Head of caudate nucleus (tissue), 42 donors: ENCODE measurements around the gene LYPD6B.

ENCODE experiments used
- DNase-seq, 42 donors: peaks; one replicate each; pipeline versions ENCODE4 v3.0.0 to v3.0.0-alpha.2; 2020 to 2021; ENCODE audit warnings: mixed read lengths in 7 of 42
- intact Hi-C: fragments of 100-400 bp; cut with DNase I; formaldehyde crosslinking; loops from one replicate; pipeline ENCODE4 v1.15.0; 2022

The LYPD6B gene

DNA sequence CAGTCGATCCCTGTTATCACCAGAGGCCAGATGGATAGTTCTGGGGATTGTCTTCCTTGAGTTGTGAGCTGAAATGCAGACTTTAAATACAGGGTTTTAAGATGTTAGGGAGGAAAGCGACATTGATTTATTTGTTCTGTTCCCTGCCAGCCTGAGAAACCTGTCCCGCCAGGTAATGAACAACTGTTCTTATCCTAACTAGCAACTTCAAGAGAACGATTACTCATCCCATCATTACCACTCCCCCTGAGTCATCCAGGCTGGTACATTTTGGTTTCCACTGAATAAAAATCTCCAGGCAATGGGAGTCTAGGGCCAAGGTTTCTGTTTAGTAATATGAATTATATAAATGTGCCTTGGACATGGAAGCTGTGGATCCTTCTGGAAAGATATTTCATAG lies 131.2 kb downstream of the LYPD6B start:
- peak in 22 of 42 donors; percentile 7 to 75 (median 35) for DNase-seq
- intact Hi-C loops: no loop called here

DNA sequence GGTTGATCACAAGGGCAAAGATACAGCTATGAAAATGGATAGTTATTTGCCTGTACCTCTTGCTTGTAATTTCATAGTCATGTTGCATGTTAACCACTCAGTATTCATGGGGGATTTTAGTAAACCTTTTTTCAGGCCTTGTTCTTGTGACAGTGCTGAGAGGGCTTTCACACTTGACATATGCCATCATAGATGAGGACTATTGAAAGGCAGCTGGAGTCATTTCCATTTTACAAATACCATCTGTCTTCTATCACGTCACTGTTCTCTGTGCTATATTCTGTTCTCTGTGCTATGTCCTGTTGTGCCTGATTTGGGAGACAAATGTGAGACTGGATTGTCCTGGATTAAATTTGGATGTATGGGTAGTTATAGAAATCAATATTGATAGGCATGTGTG lies 131.7 kb downstream of the LYPD6B start:
- DNase-seq: no peak
- intact Hi-C loops: no loop called here

DNA sequence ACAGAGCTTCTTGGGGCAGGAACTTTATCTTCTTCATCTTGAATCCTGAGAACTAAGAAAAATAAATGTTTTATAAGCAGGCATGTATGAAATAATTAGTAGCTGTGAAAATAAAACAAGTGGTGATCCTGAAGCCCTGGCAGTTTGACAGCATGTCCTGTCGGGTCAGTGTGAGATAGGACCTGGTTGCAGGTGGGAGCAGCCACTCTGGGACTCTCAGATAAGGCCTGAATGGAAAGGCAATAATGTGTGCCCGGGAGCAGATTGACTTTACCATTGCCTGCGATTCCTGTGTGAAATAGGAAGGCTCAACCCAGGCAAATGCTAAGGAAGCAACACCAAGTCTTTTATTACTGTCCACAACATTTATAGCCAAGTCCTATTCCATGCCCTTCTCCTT lies 132.4 kb downstream of the LYPD6B start:
- intact Hi-C loops: no loop called here
- no peak for DNase-seq

DNA sequence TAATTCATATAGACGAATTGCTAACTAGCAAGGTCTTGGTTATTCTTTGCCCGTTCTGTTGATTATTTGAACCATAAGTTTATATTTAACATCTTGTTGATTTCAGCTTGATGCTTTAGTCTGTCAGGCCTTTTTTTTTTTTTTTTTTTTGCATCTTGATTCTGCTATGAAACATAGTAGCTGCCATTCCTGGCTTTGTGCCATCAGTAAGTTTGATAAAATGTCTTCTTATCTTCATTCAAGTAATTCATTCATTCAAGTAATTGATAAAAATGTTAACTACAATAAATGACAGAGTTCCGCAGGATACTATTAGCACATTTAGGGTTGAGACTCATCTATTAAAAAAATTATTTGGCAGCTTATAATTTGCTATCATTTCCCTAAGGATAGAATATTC lies 134.7 kb downstream of the LYPD6B start:
- DNase-seq: no peak
- intact Hi-C loops: no loop called here

GRCh38 chr2:149175956-149176355 lies 137.5 kb downstream of the LYPD6B start:
- intact Hi-C loops: no loop called here
- no peak for DNase-seq

- DNase-seq: no peak
- intact Hi-C loops: no loop called here
Observed at GRCh38 chr2:149178612-149179011, 140.1 kb downstream of the LYPD6B start.

- no peak for DNase-seq
- intact Hi-C loops: no loop called here
Observed at GRCh38 chr2:149180226-149180875, 141.9 kb downstream of the LYPD6B start.

- intact Hi-C loops: no loop called here
- DNase-seq: no peak
Observed at GRCh38 chr2:149183187-149183586, 144.7 kb downstream of the LYPD6B start.

DNA sequence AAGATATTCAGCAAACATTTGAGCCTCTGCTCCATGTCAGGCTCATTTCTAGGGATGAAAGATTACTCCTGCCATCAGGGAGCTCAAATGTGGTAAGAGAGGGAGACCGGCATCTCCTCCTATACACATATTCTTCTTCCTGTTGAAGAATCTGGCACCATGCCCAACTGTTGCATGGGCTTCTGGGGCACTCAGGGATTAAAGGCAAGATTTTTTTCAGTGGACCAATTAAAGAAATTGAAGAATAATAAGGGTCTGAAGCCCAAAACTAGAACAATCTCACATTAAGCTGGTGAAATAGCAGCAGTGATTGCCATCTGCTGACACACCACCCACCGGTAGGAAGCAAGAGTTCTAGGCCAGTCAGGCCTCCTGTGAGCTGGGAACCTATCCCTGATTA lies 146.5 kb downstream of the LYPD6B start:
- intact Hi-C loops: no loop called here
- DNase-seq: no peak

- intact Hi-C loops: no loop called here
- DNase-seq: no peak
Observed at GRCh38 chr2:149185942-149186490, 147.5 kb downstream of the LYPD6B start.

DNA sequence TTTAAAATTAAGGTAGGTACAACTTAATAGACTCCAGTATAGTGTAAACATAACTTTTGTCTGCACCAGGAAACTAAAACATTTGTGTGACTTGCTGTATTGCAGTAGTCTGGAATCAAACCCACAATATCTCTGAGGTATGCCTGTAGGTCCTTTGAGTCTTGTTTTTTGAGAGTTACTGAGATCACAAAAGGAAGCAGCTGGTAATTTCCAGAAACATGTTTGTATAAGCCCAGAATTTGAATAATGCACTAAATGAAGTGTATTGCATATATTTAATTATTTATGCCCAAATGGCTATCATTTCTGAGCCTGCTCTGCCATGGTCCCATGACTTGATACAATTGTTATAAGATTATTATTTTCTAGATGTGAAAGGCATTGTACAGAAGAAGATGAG lies 148.6 kb downstream of the LYPD6B start:
- intact Hi-C loops: no loop called here
- no peak for DNase-seq

GRCh38 chr2:149188291-149188690 lies 149.8 kb downstream of the LYPD6B start:
- intact Hi-C loops: no loop called here

DNA sequence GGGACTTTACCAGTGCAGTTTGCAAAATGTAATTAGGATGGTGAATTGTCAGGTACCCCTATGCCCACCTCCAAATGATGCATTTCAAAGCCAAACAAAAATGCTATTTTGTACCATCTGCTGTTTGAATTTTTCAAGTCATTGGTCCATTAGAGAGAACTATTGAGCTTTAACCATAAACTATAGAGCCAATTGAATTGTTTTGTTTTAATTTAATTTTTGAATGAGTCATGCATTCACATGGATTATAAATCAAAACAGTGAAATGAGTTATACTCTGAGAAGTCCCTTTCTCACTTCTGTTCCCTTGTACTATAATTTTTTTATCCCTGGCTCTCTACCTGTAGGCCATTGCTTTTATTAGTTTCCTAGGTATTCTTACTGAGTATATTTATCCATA lies 151.3 kb downstream of the LYPD6B start:
- intact Hi-C loops: no loop called here
- DNase-seq: no peak

More at GRCh38 chr2:149188291-149188690, 149.8 kb downstream of the LYPD6B start:
- no peak for DNase-seq

- intact Hi-C loops: no loop called here
- DNase-seq: no peak
Observed at GRCh38 chr2:149191915-149192314, 153.4 kb downstream of the LYPD6B start.

- intact Hi-C loops: no loop called here
- no peak for DNase-seq
Observed at GRCh38 chr2:149192427-149192826, 153.9 kb downstream of the LYPD6B start.

- intact Hi-C loops: no loop called here
- DNase-seq: no peak
Observed at GRCh38 chr2:149200109-149200520, 161.6 kb downstream of the LYPD6B start.

- no peak for DNase-seq
- intact Hi-C loops: no loop called here
Observed at GRCh38 chr2:149204686-149205085, 166.2 kb downstream of the LYPD6B start.

- intact Hi-C loops: no loop called here
- no peak for DNase-seq
Observed at GRCh38 chr2:149205143-149205542, 166.6 kb downstream of the LYPD6B start.

DNA sequence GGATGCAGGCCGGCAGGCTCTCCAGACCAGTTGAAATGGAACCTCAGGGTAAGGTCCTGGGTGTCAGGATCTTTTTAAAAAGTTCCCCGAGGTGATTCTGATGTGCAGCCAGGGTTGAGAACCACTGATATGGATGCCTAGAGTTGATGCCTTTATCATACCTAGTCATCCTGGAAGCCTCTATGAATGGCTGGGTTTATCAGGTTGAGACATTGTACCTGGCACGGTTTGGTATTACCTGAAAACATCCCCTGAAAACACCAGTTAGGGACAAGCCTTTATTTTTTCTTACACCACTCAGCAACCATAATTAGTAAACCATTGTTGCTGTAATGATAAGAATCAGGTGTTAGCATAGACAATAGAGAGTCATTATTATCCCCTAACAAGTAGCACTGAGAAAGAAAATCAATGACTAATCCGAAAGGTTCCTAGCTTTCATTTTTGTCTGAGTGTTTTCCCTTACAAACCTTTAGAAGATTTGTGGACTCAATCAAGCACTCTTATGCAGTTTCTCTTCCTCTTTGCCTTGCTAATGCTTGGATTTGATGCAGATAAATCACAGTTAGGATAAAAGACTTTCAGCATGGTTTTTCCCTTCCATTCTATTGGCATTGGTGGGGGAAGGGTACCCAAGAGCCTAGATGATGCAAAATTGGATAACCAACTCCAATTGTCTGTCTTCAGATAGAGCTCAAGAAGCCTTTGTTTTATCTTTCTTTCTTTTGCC lies 175.4 kb downstream of the LYPD6B start:
- intact Hi-C loops: no loop called here
- no peak for DNase-seq

- no peak for DNase-seq
- intact Hi-C loops: no loop called here
Observed at GRCh38 chr2:149218497-149218896, 180.0 kb downstream of the LYPD6B start.

GRCh38 chr2:149219856-149220255 lies 181.4 kb downstream of the LYPD6B start:
- peak in 9 of 42 donors; percentile 2 to 52 (median 8) for DNase-seq

More at GRCh38 chr2:149219856-149220255, 181.4 kb downstream of the LYPD6B start:
- intact Hi-C loops: no loop called here
